ENCODE measurements around the gene TXNL1.

The TXNL1 gene

DNA sequence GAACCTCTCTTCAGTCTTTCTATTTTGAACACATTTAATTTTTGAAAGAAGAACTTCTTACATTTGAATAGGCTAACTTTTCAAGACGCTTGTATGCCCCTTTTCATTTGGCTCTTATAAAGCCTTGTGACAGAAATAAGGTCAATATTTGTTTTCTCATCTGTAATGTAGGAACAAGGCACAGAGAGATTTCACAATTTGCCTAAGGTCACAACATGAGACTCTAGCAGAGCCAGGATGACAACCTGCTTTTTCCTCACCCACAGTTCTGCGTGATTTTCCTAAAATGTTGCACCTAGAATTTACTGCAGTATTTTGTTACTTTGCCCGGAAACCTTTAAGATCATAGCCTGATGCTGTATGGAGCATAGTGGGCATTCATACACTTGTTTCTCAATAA, 67.4 kb downstream of the TXNL1 start:
- no peak for DNase-seq (ENCODE audit: low read depth in 3 of 3, low spot score in 1 of 3)

DNA sequence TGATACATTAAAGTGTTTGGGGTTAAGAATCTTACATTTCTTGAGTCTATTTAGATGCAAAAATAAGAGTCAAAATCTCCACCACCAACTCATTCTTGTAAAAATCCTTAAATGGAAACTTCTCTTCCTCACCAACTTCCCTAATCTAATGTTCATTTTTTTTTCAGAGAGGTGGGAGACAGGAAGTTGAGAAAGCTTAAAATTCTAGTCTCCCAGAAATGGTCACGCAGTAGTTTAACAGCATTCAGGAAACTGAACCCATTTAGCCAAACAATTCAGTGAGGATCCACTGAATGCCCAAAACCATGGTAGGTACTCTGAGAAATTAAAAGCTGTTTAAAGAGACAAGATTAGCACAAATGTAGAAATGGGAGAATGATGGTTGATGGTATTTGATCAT, 69.0 kb downstream of the TXNL1 start:
- DNase-seq (ENCODE audit: low read depth in 3 of 3, low spot score in 1 of 3): no peak

DNA sequence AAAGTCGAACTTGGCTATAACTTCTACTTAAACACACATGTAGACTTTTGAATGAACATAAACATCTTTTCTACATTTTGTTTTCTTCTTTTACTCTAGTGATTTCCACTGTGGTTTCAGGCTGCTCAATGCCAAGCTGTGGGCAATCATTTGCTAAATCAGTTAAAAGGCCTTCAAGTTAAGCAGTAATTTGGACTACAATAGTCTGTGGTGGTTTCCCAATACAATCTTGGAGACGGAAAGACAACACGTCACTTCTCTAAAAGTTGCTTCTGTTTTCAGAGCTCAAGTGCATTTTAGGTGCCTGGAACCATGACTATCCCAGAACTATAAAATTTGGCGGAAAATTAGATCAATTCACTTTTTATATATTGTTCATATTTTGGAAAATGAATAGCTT, 69.4 kb downstream of the TXNL1 start:
- no peak for DNase-seq (ENCODE audit: low read depth in 3 of 3, low spot score in 1 of 3)

DNA sequence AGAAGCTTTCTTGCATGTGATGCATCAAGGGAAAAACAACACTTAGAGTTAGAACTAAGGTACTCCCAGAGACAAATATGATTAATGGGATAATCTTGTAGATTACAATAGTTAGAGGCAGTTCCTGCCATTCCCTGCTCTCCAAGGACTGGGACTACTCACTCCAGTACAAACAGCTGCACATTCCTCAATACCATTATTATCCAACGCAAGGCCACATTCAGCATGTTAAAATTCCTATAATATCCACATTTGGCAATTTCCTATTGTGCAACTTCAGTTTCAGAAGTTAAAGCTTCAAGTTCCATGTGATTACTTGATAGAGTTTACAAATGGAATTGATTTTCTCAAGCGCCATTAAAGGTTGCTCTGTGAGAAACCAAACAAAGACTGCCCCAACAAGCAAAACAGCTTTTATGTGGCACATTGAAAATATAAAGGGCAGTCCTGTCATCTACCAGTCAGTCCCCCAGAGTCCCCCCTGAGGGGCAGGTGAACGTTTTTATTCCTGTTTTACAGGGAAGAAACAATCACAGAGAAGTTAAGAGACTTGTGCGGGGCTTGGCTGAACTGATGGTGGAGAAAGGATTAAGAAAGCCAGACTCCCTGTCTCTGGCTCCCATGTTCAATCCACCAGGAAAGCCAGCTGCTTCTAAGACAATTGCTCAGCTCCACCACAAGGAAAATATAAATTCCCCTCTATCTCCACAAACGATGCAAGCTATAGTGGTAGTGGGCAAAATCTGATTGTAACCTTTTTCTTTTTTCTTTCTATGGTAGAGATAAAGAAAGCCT, 72.6 kb downstream of the TXNL1 start:
- DNase-seq (ENCODE audit: low read depth in 3 of 3, low spot score in 1 of 3): no peak

DNA sequence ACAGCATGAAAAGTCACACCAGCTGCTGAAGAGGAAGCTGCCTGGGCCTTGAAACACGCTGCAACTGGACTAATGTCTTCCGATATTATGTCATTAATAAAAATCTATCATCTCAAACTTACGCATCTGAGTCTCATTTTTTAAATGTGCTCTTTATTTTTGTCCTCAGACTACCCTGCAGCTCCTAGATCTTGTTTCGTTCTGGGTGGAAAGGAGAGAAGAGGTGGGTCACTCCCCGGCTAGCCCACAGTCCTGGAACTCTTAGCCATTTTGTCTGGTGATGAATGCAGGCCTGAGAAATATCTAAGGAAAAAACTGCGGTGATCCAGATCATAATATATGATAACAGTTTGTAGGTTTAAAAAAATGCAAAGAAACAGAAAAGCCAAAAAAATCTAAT, 73.3 kb downstream of the TXNL1 start:
- no peak for DNase-seq (ENCODE audit: low read depth in 3 of 3, low spot score in 1 of 3)

DNA sequence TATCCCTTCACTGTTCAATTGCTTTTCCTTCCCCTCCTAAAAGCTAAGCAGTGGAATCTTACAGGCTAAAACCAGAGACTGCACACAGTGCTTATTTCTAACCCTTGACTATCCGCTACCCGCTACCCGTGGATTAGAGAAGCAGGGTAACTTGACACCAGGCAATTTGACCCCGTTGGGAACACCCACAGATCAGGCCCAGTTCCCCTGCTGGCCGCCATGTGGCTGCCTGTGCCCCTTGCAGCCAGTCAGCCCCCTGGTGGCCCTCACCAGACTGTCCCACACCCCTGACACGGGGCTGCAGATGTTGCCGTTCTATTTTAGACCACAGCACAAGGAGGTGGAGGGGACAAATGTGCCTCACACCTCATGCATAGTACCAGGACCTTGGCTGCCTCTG, 74.8 kb downstream of the TXNL1 start:
- DNase-seq (ENCODE audit: low read depth in 3 of 3, low spot score in 1 of 3): no peak

DNA sequence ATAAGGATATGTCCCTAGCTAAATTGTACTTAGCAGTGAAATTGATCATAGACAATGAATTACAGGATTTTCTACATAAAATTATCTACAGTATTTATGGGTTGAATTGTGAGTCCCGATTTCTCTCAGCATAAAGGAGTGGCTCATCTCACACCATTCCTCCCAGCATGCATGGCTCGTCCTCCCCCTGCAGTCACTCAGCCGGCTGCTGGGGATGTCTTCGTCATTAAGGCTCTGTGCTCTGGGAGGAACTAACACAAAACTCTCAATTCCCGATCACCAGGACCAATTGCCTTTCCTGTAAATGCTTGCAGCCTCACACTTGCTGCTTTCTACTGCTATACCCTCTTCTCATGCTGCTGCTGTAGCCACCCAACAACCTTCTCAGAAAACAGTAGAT, 75.9 kb downstream of the TXNL1 start:
- DNase-seq (ENCODE audit: low read depth in 3 of 3, low spot score in 1 of 3): no peak

DNA sequence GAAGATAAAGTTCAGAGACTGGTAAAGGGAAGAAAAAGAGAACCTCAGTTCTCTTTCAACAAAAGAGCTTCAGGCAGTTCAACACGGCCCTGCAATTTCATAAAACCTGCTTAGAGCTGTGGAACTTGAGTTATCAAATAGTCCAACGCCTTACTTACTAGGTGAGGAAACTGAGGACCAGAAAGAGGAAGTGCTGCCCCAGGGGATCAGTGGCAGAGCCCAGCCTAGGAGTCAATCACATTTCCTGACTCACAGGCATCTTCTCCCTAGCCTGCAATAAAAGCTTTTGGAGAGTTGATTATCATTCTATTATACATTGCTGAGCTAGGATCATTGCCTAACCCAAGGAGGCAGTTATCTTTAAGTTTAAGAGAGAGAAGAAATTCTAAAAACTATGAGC, 77.4 kb downstream of the TXNL1 start:
- no peak for DNase-seq (ENCODE audit: low read depth in 3 of 3, low spot score in 1 of 3)

DNA sequence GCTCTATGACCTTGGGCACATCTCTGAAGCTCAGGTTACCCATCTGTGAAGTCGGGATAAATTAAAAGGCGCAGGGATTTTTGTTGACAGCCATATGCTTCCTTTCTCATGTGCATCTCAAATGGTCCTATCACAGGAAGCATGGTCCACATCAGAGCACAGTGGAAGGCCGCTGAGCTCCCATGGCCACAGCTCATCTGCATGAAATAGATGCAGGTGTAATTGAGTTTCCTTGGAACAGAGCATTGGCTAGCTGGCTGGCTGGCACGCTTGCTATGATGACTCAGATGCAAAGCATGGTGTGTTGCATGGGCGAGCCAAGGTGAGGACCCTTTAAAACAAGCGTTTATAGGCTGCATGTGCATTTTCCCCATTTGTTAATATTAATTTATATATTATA, 79.3 kb downstream of the TXNL1 start:
- no peak for DNase-seq (ENCODE audit: low read depth in 3 of 3, low spot score in 1 of 3)

DNA sequence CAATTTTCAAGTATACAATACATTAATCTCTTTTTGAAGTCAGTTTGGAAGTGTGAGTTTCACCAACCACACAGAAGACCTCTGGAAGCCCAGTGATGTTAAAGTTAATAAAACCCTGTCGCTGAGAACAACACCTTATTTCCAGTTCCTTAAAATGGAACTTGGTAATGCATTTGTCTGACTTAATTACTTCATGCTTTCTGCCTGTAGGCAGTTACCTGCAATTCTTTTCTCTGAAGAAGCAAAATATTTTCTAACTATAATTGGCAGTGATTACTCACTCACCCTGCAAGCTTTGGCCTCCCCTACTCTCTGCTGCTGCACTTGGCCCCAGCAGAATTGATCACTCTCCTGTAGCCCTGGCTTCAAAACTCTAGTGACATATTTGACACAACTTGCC, 81.5 kb downstream of the TXNL1 start:
- DNase-seq (ENCODE audit: low read depth in 3 of 3, low spot score in 1 of 3): no peak

DNA sequence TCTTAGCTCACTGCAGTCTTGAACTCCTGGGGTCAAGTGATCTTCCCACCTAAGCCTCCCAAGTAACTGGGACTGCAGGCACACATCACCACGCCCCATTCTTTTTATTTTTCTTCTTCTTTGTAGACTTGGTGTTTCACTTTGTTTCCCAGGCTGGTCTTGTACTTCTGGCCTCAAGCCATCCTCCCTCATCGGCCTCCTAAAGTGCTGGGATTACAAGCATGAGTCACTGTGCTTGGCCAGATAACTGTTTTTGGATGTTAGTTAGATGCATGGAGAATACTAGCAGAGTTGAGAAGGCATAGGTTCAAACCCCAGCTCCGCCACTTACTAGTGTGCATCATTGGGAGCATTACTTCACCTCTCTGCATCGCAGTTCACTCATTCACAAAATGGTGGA, 88.3 kb downstream of the TXNL1 start:
- no peak for DNase-seq (ENCODE audit: low read depth in 3 of 3, low spot score in 1 of 3)

All from stimulated activated CD4-positive, alpha-beta T cell treated with anti-CD3 and anti-CD28 coated beads, TNF-alpha, amount 100 ng/mL, for 1 hour (primary cell).